Heart right ventricle (tissue), 16 donors: Measurements from ENCODE around the gene CNDP1. TPM values are rescaled to one million over a fixed set of nuclear protein-coding genes. Genes with fewer than 3 reads are reported as not detected.

Experiments used
- ATAC-seq, 8 donors: fragments of 200-7000 bp; cut with Tn5 transposase; one replicate each; pipeline ENCODE4 v1.9.1; 2020; ENCODE audit warnings: mild to moderate bottlenecking in 8 of 8, moderate library complexity in 8 of 8, moderate number of reproducible peaks in 1 of 8
- DNase-seq, 2 donors: peaks; one replicate each; pipeline ENCODE4 v3.0.0-alpha.2; 2020
- H3K27ac ChIP-seq, 10 donors: fragments of 200-600 bp; sonication (generic) in 2 of 10; one replicate each; pipeline versions ENCODE4 v1.5.0 to v1.8.0; 2020 to 2022; ENCODE audit warnings: mild to moderate bottlenecking in 3 of 10
- H3K27me3 ChIP-seq, 7 donors: fragments of 200-600 bp; one replicate each; pipeline ENCODE4 v1.8.0; 2021 to 2022; ENCODE audit warnings: mild to moderate bottlenecking in 2 of 7
- H3K36me3 ChIP-seq, 9 donors: fragments of 200-600 bp; sonication (generic) in 1 of 9; one replicate each; pipeline versions ENCODE4 v1.5.0 to v1.8.0; 2020 to 2022; ENCODE audit warnings: mild to moderate bottlenecking in 2 of 9
- H3K4me1 ChIP-seq, 9 donors: fragments of 200-600 bp; sonication (generic) in 1 of 9; one replicate each; pipeline versions ENCODE4 v1.5.0 to v1.8.0; 2020 to 2022; ENCODE audit warnings: mild to moderate bottlenecking in 4 of 9
- H3K4me3 ChIP-seq, 10 donors: fragments of 200-600 bp; sonication (generic) in 2 of 10; one replicate each; pipeline versions ENCODE4 v1.5.0 to v1.8.0; 2020 to 2022; ENCODE audit warnings: mild to moderate bottlenecking in 7 of 10, moderate library complexity in 2 of 10
- H3K9me3 ChIP-seq, 11 donors: fragments of 200-600 bp in 10 of 11; sonication (generic) in 2 of 11; one replicate each; pipeline versions ENCODE4 v1.5.0 to v1.8.0; 2013 to 2022; ENCODE audit warnings: mild to moderate bottlenecking in 2 of 11, control low read depth in 1 of 11, moderate library complexity in 1 of 11
- CTCF ChIP-seq, 9 donors: fragments of 200-600 bp; sonication (generic) in 2 of 9; IDR thresholded peaks; one replicate each; pipeline versions ENCODE4 v1.5.0 to v1.8.0; 2021 to 2022; ENCODE audit warnings: antibody characterized with exemption in 9 of 9, mild to moderate bottlenecking in 5 of 9, moderate library complexity in 1 of 9
- WGBS, 2 donors: extraction: QIAGEN DNeasy Blood & Tissue Kit; methylation state at CpG; one replicate each; pipeline ENCODE4 v1.1.7; 2013; ENCODE audit warnings: inconsistent platforms in 1 of 2; 5-methylcytosine and 5-hydroxymethylcytosine counted together
- intact Hi-C, 10 donors: fragments of 100-400 bp; cut with DNase I; formaldehyde crosslinking; loops; one replicate each; pipeline versions ENCODE4 v1.11.1 to v1.14.2; 2022
- polyA plus RNA-seq, 2 donors: library from polyadenylated mRNA; stranded (reverse); fragments of 200-250 nt; gene quantifications; one replicate each; pipeline ENCODE4 v1.2.3, GENCODE V29; 2013
- total RNA-seq, 10 donors: library from RNA; stranded (reverse); fragmentation: NEBNext Ultra II Directional in 3 of 10; extraction: Animal tissue kit (Norgen Biotek cat#: 25700) in 3 of 10; gene quantifications; one replicate each; pipeline versions ENCODE4 v1.2.1 to v1.2.4, GENCODE V29; 2021 to 2023
- donor health status: Arrhythmogenic right ventricular cardiomyopathy.
- donor health status: ischemic (EF 13 %, LVEDD 7.1; RV severe dilation, severe dysfunction).
- donor health status: healthy with polysubstance abuse.
- donor health status: DM: no; HTN: yes; CAD: no.
- donor health status: DM: no; HTN: no; CAD: no.
- donor health status: ischemic (EF 25% LVEDD 6.9; RV normal size, moderate dysfunction).
- donor health status: ischemic (EF 25% LVEDD 5.7; RV mildly dilated, moderate dysfunction).
- donor health status: healthy.
- donor health status: DM: yes; HTN: yes; CAD: no.
- donor health status: Ischemic cardiomyopathy.
- donor health status: ischemic (EF 35%, LVEDD 5.7; RV mildly dilated, moderate dysfunction).
- donor health status: nonischemic (EF 11% LVEDD 7.7; RV severe dilation, severe dysfunction).
- donor health status: DM: yes; HTN: yes; CAD: no.
- donor health status: PGD.
- donor health status: ischemic (EF 29% LVEDD 5.4; RV normal size, mild dysfunction).
- donor health status: nonischemic (EF 23%, LVEDD 6.1; RV moderate dilation, normal function).

CNDP1 gene
- total and polyA plus RNA-seq, 12 donors = 0.11 to 0.12 TPM; not detected in 10

GRCh38 chr18:74501386-74501785, 32.9 kb upstream of the CNDP1 start:
- no peaks in the 10 kb centered on the region for H3K27me3 ChIP-seq
- no peak for TF ChIP-seq CTCF (IDR thresholded peaks at IDR 0.05)
- H3K9me3 ChIP-seq = no peaks in the 10 kb centered on the region
- H3K4me1 ChIP-seq = peaks cover 0 to 59% (median 32%) of the 10 kb centered on the region in 9 donors
- 77 to 83% methylated on average over 4 of the region's 4 CpGs for WGBS, 2 donors
- ATAC-seq = no peak
- H3K36me3 ChIP-seq = peaks cover 0 to 70% (median 36%) of the 10 kb centered on the region in 9 donors
- peak overlapping the region in 1 of 10 donors; percentile 48 for H3K4me3 ChIP-seq
- no peak for DNase-seq
- peak overlapping the region in 2 of 10 donors; percentile 84 to 87 for H3K27ac ChIP-seq
- intact Hi-C loops = no loop called here

- H3K27me3 ChIP-seq = no peaks in the 10 kb centered on the region
- no peak for DNase-seq
- WGBS, 2 donors = 82 to 90% methylated on average over 4 of the region's 4 CpGs
- intact Hi-C loops = no loop called here
- TF ChIP-seq CTCF (IDR thresholded peaks at IDR 0.05) = no peak
- H3K4me3 ChIP-seq = no peak overlapping the region
- H3K4me1 ChIP-seq = peaks cover 0 to 48% (median 25%) of the 10 kb centered on the region in 9 donors
- H3K27ac ChIP-seq = no peak overlapping the region
- no peaks in the 10 kb centered on the region for H3K9me3 ChIP-seq
- ATAC-seq = no peak
- H3K36me3 ChIP-seq = peaks cover 0 to 84% (median 40%) of the 10 kb centered on the region in 9 donors
Observed at GRCh38 chr18:74503137-74503536, 31.2 kb upstream of the CNDP1 start.

GRCh38 chr18:74505776-74506175, 28.5 kb upstream of the CNDP1 start:
- H3K36me3 ChIP-seq = peaks cover 3 to 100% (median 59%) of the 10 kb centered on the region in 9 donors
- ATAC-seq (no peak), DNase-seq (no peak)
- 95 to 97% methylated on average over 16 of the region's 16 CpGs for WGBS, 2 donors
- TF ChIP-seq CTCF (IDR thresholded peaks at IDR 0.05) = no peak
- no peak overlapping the region for H3K4me3 ChIP-seq
- H3K9me3 ChIP-seq = no peaks in the 10 kb centered on the region
- intact Hi-C loops = loop anchor here in 1 of 10 donors (5.0 kb wide), 1 partner anchor 567 kb away; no protein-coding TSS in a partner anchor
- H3K27me3 ChIP-seq = no peaks in the 10 kb centered on the region
- H3K27ac ChIP-seq = no peak overlapping the region
- peaks cover 0 to 23% (median 6%) of the 10 kb centered on the region in 9 donors for H3K4me1 ChIP-seq

- Histone ChIP-seq H3K36me3 (peaks cover 3 to 100% (median 57%) of the 10 kb centered on the region in 9 donors), H3K27me3 (no peaks in the 10 kb centered on the region), H3K4me1 (peaks cover 0 to 17% (median 6%) of the 10 kb centered on the region in 9 donors), H3K4me3 (no peak overlapping the region), H3K9me3 (no peaks in the 10 kb centered on the region), H3K27ac (peak overlapping the region in 3 of 10 donors; percentile 12 to 31 (median 30))
- TF ChIP-seq CTCF (IDR thresholded peaks at IDR 0.05) = no peak
- intact Hi-C loops = loop anchor here in 1 of 10 donors (5.0 kb wide), 1 partner anchor 566 kb away; no protein-coding TSS in a partner anchor
- DNase-seq (no peak), ATAC-seq (peak in 3 of 8 donors; percentile 19 to 34 (median 32))
- WGBS, 2 donors = 45 to 51% methylated on average over 11 of the region's 11 CpGs
Observed at GRCh38 chr18:74506448-74507084, 27.7 kb upstream of the CNDP1 start.
